H9 (cell line): ENCODE data around the gene BRSK2. TPM values are rescaled to one million over a fixed set of nuclear protein-coding genes. Genes with fewer than 3 reads are reported as not detected.
A peak's percentile ranks its signal among the peaks of the same experiment; 100 is the strongest.

Source experiments
- DNase-seq: peaks from one replicate; pipeline ENCODE4 v3.0.0-alpha.2; 2017
- H2AFZ ChIP-seq: one replicate; pipeline ENCODE4 v1.6.1; 2013; ENCODE audit warnings: mild to moderate bottlenecking, low read length, control low read depth, moderate library complexity
- H2AK5ac ChIP-seq: 2 replicates; pipeline ENCODE4 v1.6.1; 2013; ENCODE audit warnings: low read length, control low read depth, mixed read lengths; ENCODE audit not compliant: insufficient read length
- H2BK120ac ChIP-seq: one replicate; pipeline ENCODE4 v1.6.1; 2013; ENCODE audit warnings: low read depth, mild to moderate bottlenecking, low read length, control low read depth, inconsistent platforms; ENCODE audit not compliant: poor library complexity, severe bottlenecking
- H2BK12ac ChIP-seq: 2 replicates; pipeline ENCODE4 v1.6.1; 2013; ENCODE audit warnings: low read length, control low read depth, mixed read lengths, low read depth; ENCODE audit not compliant: insufficient read length
- H2BK15ac ChIP-seq: 2 replicates; pipeline ENCODE4 v1.6.1; 2013; ENCODE audit warnings: low read depth, low read length, control low read depth
- H2BK20ac ChIP-seq: one replicate; pipeline ENCODE4 v1.6.1; 2013; ENCODE audit warnings: low read depth, mild to moderate bottlenecking, low read length, control low read depth, inconsistent platforms; ENCODE audit not compliant: poor library complexity, severe bottlenecking
- H2BK5ac ChIP-seq: 2 replicates; pipeline ENCODE4 v1.6.1; 2013; ENCODE audit warnings: low read length, control low read depth, mixed read lengths; ENCODE audit not compliant: insufficient read length
- H3K14ac ChIP-seq: 2 replicates; pipeline ENCODE4 v1.6.1; 2013; ENCODE audit warnings: low read length, control low read depth; ENCODE audit not compliant: insufficient read depth
- H3K18ac ChIP-seq: 2 replicates; pipeline ENCODE4 v1.6.1; 2013; ENCODE audit warnings: low read depth, mild to moderate bottlenecking, mixed read lengths, low read length, control low read depth; ENCODE audit not compliant: insufficient read length
- H3K23ac ChIP-seq: 2 replicates; pipeline ENCODE4 v1.6.1; 2013; ENCODE audit warnings: low read length, control low read depth, mixed read lengths, low read depth; ENCODE audit not compliant: insufficient read length
- H3K23me2 ChIP-seq: 2 replicates; pipeline ENCODE4 v1.6.1; 2013; ENCODE audit warnings: low read depth, mild to moderate bottlenecking, mixed read lengths, low read length, control low read depth; ENCODE audit not compliant: insufficient read length, poor library complexity, severe bottlenecking
- H3K27ac ChIP-seq: 2 replicates; pipeline ENCODE4 v1.5.1; 2013; ENCODE audit warnings: low read length, control low read depth, mixed read lengths, low read depth; ENCODE audit not compliant: insufficient read length
- H3K27me3 ChIP-seq: 2 replicates; pipeline ENCODE4 v1.6.1; 2013; ENCODE audit warnings: low read length, control low read depth, inconsistent platforms; ENCODE audit not compliant: insufficient read depth
- H3K4ac ChIP-seq: 2 replicates; pipeline ENCODE4 v1.6.1; 2013; ENCODE audit warnings: low read depth, mild to moderate bottlenecking, control low read depth, inconsistent platforms, low read length, moderate library complexity
- H3K4me1 ChIP-seq: 2 replicates; pipeline ENCODE4 v1.6.1; 2013; ENCODE audit warnings: low read length, control low read depth, inconsistent platforms; ENCODE audit not compliant: insufficient read depth
- H3K4me2 ChIP-seq: 2 replicates; pipeline ENCODE4 v1.6.1; 2013; ENCODE audit warnings: low read length, control low read depth, mixed read lengths; ENCODE audit not compliant: insufficient read length, insufficient read depth
- H3K56ac ChIP-seq: 2 replicates; pipeline ENCODE4 v1.6.1; 2013; ENCODE audit warnings: low read depth, mild to moderate bottlenecking, mixed read lengths, low read length, control low read depth; ENCODE audit not compliant: insufficient read length
- H3K79me1 ChIP-seq: 2 replicates; pipeline ENCODE4 v1.6.1; 2013; ENCODE audit warnings: low read depth, mild to moderate bottlenecking, moderate library complexity, low read length, control low read depth, inconsistent platforms; ENCODE audit not compliant: insufficient read depth, poor library complexity, severe bottlenecking
- H3K79me2 ChIP-seq: 2 replicates; pipeline ENCODE4 v1.6.1; 2013; ENCODE audit warnings: low read length, control low read depth, inconsistent platforms; ENCODE audit not compliant: insufficient read depth
- H3K9ac ChIP-seq: 2 replicates; pipeline ENCODE4 v1.6.1; 2013; ENCODE audit warnings: low read length, control low read depth, mixed read lengths; ENCODE audit not compliant: insufficient read length; ENCODE audit errors: extremely low read depth
- H3K9me3 ChIP-seq: one replicate; pipeline ENCODE4 v1.6.1; 2013; ENCODE audit warnings: low read depth, low read length, inconsistent platforms; ENCODE audit not compliant: control insufficient read depth
- H3T11ph ChIP-seq: one replicate; pipeline ENCODE4 v1.6.1; 2013; ENCODE audit warnings: mild to moderate bottlenecking, low read length, control low read depth, inconsistent platforms
- H4K20me1 ChIP-seq: one replicate; pipeline ENCODE4 v1.6.1; 2013; ENCODE audit not compliant: control insufficient read depth, insufficient read length, insufficient read depth
- H4K5ac ChIP-seq: 2 replicates; pipeline ENCODE4 v1.6.1; 2013; ENCODE audit warnings: low read depth, mild to moderate bottlenecking, mixed read lengths, low read length, control low read depth; ENCODE audit not compliant: insufficient read length
- H4K8ac ChIP-seq: replicated peaks from 2 replicates; pipeline ENCODE4 v1.6.1; 2013; ENCODE audit warnings: low read length, control low read depth, mixed read lengths, low read depth; ENCODE audit not compliant: insufficient read length
- H4K91ac ChIP-seq: 2 replicates; pipeline ENCODE4 v1.6.1; 2013; ENCODE audit warnings: low read depth, mild to moderate bottlenecking, moderate library complexity, mixed read lengths, low read length, control low read depth; ENCODE audit not compliant: insufficient read length
- H3K27ac Mint-ChIP-seq, 3 experiments: 2 replicates in 2 of 3; 3 replicates in 1 of 3; pipeline ENCODE4 v1.8.0; 2020 to 2021; ENCODE audit warnings: mixed read lengths in 3 of 3, mild to moderate bottlenecking in 1 of 3, moderate library complexity in 1 of 3
- H3K27me3 Mint-ChIP-seq: 2 replicates; pipeline ENCODE4 v1.8.0; 2021; ENCODE audit warnings: low read depth, mild to moderate bottlenecking, moderate library complexity, mixed read lengths
- H3K36me3 Mint-ChIP-seq, 3 experiments: 2 replicates in 2 of 3; 3 replicates in 1 of 3; pipeline ENCODE4 v1.8.0; 2020 to 2021; ENCODE audit warnings: low read depth in 3 of 3, mixed read lengths in 3 of 3; ENCODE audit not compliant: insufficient read depth in 1 of 3
- H3K4me1 Mint-ChIP-seq, 2 experiments: 2 replicates each; pipeline ENCODE4 v1.8.0; 2020; ENCODE audit warnings: mixed read lengths in 2 of 2
- H3K4me3 Mint-ChIP-seq, 2 experiments: 2 replicates in 1 of 2; 3 replicates in 1 of 2; pipeline ENCODE4 v1.8.0; 2020 to 2021; ENCODE audit warnings: mild to moderate bottlenecking in 2 of 2, mixed read lengths in 2 of 2, moderate library complexity in 1 of 2
- H3K9me3 Mint-ChIP-seq, 2 experiments: 2 replicates in 1 of 2; 3 replicates in 1 of 2; pipeline ENCODE4 v1.8.0; 2020; ENCODE audit warnings: mild to moderate bottlenecking in 2 of 2, mixed read lengths in 2 of 2, moderate library complexity in 1 of 2
- WGBS: extraction: QIAGEN DNeasy Blood & Tissue Kit; methylation state at CpG from one replicate; pipeline ENCODE4 v1.1.7; 2013; ENCODE audit warnings: missing lambda C conversion rate, low lambda C conversion rate, mixed read lengths; ENCODE audit not compliant: insufficient read length; ENCODE audit errors: extremely low coverage; 5-methylcytosine and 5-hydroxymethylcytosine counted together
- total RNA-seq: library from RNA; stranded (reverse); gene quantifications from 2 replicates; pipeline ENCODE4 v1.2.1, GENCODE V29; 2021
- TF ChIP-seq, protein P1 (sequence below): fragments of 200-600 bp; sonication (generic); conservative IDR thresholded peaks from 3 replicates; pipeline ENCODE4 v1.8.0; 2021; ENCODE audit warnings: antibody characterized with exemption, mild to moderate bottlenecking

Gene BRSK2
- total RNA-seq, 1 experiment from 2014 or later = 28.4 TPM

GRCh38 chr11:1442163-1442562 lies 52.4 kb downstream of the BRSK2 start:
- H2AFZ ChIP-seq = no peak overlapping the region
- H2AK5ac ChIP-seq = no peak overlapping the region
- H3K4me1 ChIP-seq = no peaks in the 10 kb centered on the region
- no CpG with 5 or more reads among the region's 9 CpGs for WGBS
- no peaks in the 10 kb centered on the region for H3K27me3 ChIP-seq
- no peak overlapping the region for H2BK120ac ChIP-seq
- no peak overlapping the region for H3K23ac ChIP-seq
- H3T11ph ChIP-seq = no peak overlapping the region
- no peak overlapping the region for H4K5ac ChIP-seq
- H2BK15ac ChIP-seq = no peak overlapping the region
- no peak overlapping the region for H4K91ac ChIP-seq
- no peaks in the 10 kb centered on the region for H3K79me2 ChIP-seq
- H4K8ac ChIP-seq = no peak overlapping the region
- Mint-ChIP-seq H3K9me3 (no peaks in the 10 kb centered on the region), H3K36me3 (peaks cover 5 to 8% (median 5%) of the 10 kb centered on the region in 3 experiments; a peak in 6 of 7 replicates), H3K27ac (0 out of 7 replicates have a peak overlapping the region, but pooled peaks of 1 of the 3 experiments have one; percentile 85), H3K4me1 (peaks cover 0 to 3% of the 10 kb centered on the region in 2 experiments; a peak in 1 of 4 replicates), H3K27me3 (no peaks in the 10 kb centered on the region), H3K4me3 (no peak overlapping the region)
- H3K18ac ChIP-seq = no peak overlapping the region
- H3K27ac ChIP-seq = no peak overlapping the region
- DNase-seq = peak; percentile 74
- H4K20me1 ChIP-seq = no peaks in the 10 kb centered on the region
- no peak overlapping the region for H2BK5ac ChIP-seq
- no peak overlapping the region for H3K14ac ChIP-seq
- no peaks in the 10 kb centered on the region for H3K23me2 ChIP-seq
- H2BK20ac ChIP-seq = no peak overlapping the region
- H3K4me2 ChIP-seq = no peak overlapping the region
- no peak overlapping the region for H3K4ac ChIP-seq
- no peak overlapping the region for H3K56ac ChIP-seq
- H3K9me3 ChIP-seq = no peaks in the 10 kb centered on the region
- H3K79me1 ChIP-seq = no peaks in the 10 kb centered on the region
- no peak overlapping the region for H3K9ac ChIP-seq
- TF ChIP-seq, protein P1, sequence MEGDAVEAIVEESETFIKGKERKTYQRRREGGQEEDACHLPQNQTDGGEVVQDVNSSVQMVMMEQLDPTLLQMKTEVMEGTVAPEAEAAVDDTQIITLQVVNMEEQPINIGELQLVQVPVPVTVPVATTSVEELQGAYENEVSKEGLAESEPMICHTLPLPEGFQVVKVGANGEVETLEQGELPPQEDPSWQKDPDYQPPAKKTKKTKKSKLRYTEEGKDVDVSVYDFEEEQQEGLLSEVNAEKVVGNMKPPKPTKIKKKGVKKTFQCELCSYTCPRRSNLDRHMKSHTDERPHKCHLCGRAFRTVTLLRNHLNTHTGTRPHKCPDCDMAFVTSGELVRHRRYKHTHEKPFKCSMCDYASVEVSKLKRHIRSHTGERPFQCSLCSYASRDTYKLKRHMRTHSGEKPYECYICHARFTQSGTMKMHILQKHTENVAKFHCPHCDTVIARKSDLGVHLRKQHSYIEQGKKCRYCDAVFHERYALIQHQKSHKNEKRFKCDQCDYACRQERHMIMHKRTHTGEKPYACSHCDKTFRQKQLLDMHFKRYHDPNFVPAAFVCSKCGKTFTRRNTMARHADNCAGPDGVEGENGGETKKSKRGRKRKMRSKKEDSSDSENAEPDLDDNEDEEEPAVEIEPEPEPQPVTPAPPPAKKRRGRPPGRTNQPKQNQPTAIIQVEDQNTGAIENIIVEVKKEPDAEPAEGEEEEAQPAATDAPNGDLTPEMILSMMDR = no peak
- H2BK12ac ChIP-seq = no peak overlapping the region
